Measurements from ENCODE around the gene ARMH2. TPM values are rescaled to one million over a fixed set of nuclear protein-coding genes. Genes with fewer than 3 reads are reported as not detected.
A peak's percentile ranks its signal among the peaks of the same experiment; 100 is the strongest.

Gene ARMH2
- total and polyA plus RNA-seq, 10 of the 15 experiments (the other 5 are each of a cell fraction or from before 2014, with no cell fraction given), result 0.18 to 0.46 TPM; not detected in 8

GRCh38 chr6:24780206-24780605 is 18.5 kb downstream of the ARMH2 start:
- Histone ChIP-seq H3K9ac (ENCODE audit: control insufficient read depth, insufficient read depth, low read length) (no peak overlapping the region; the same call in 1 of the 2 replicates), H3K36me3 (ENCODE audit: control insufficient read depth in 2 of 2, insufficient read depth in 2 of 2, low read length in 1 of 2) (peaks cover 2 to 18% of the 10 kb centered on the region in 2 experiments; a peak in 3 of 4 replicates), H3K27me3 (replicated peaks in 1 of 2; ENCODE audit: control insufficient read depth in 2 of 2, insufficient read depth in 2 of 2, low read length in 1 of 2) (no peaks in the 10 kb centered on the region), H3K9me3 (replicated peaks; ENCODE audit: control insufficient read depth, insufficient read depth, low read length) (no peaks in the 10 kb centered on the region), H3K4me2 (ENCODE audit: control insufficient read depth, insufficient read depth) (peak overlapping the region; percentile 6; the same call in 1 of the 2 replicates), H3K4me3 (no peak overlapping the region), H3K4me1 (ENCODE audit: control insufficient read depth, insufficient read depth, low read length) (no peaks in the 10 kb centered on the region), H3K27ac (ENCODE audit: control insufficient read depth, insufficient read depth) (peak overlapping the region; percentile 87), H3K79me2 (ENCODE audit: control insufficient read depth, insufficient read depth, low read length) (peaks cover 70% of the 10 kb centered on the region), H2AFZ (ENCODE audit: control insufficient read depth, low read depth, low read length) (no peak overlapping the region), H4K20me1 (ENCODE audit: control insufficient read depth, insufficient read depth) (no peaks in the 10 kb centered on the region; the same call in 1 of the 2 replicates)
- SMC1A ChIA-PET (ENCODE audit: uncharacterized antibody, unreplicated experiment), result interaction anchor here (1.0 to 3.2 kb wide), 11 partner anchors 8 to 263 kb away, joined by 3 to 19 read pairs (median 9); partner anchors contain the start of genes ARMH2, C6orf62 and RIPOR2
- CTCF ChIA-PET, result interaction anchor here (0.8 to 2.5 kb wide), 8 partner anchors 49 to 246 kb away, joined by 3 to 9 read pairs (median 6); no protein-coding TSS in a partner anchor
- in situ Hi-C loops (cut with MboI), result no loop called here
- FAIRE-seq (no peak), ATAC-seq (no peak), DNase-seq (ENCODE audit: low read depth, low spot score) (no peak)
- POLR2A ChIA-PET, result interaction anchor here (0.6 to 2.3 kb wide), 3 partner anchors 37 to 260 kb away, joined by 3 to 11 read pairs (median 5); no protein-coding TSS in a partner anchor
- RAD21 ChIA-PET (ENCODE audit: unreplicated experiment), result interaction anchor here (0.6 to 3.2 kb wide), 9 partner anchors 61 to 372 kb away, joined by 3 to 13 read pairs (median 4); partner anchors contain the start of gene C6orf62
- 84% methylated on average over 4 of the region's 4 CpGs for WGBS (ENCODE audit: insufficient coverage, insufficient replicate concordance, low lambda C conversion rate, missing lambda C conversion rate)
- intact Hi-C loops (cut with micrococcal nuclease; ENCODE audit: unreplicated experiment), result no loop called here
- TF ChIP-seq MXI1 (IDR thresholded peaks at IDR 0.05; ENCODE audit: low read depth, low read length), result no peak
- TF ChIP-seq SMARCA5 (IDR thresholded peaks at IDR 0.05), result no peak
- TF ChIP-seq NFXL1 (IDR thresholded peaks at IDR 0.05; ENCODE audit: borderline replicate concordance), result no peak
- TF ChIP-seq USF1 (IDR thresholded peaks at IDR 0.05; ENCODE audit: borderline replicate concordance, extremely low read length, insufficient read depth, low read depth, low read length), result no peak
- no peak for TF ChIP-seq USF2 (IDR thresholded peaks at IDR 0.05; ENCODE audit: borderline replicate concordance, low read depth, low read length)
- TF ChIP-seq MYC (IDR thresholded peaks at IDR 0.05; ENCODE audit: insufficient read depth, insufficient read length, insufficient replicate concordance, low read length, severe bottlenecking), result no peak
- TF ChIP-seq FOS (IDR thresholded peaks at IDR 0.05; ENCODE audit: borderline replicate concordance, extremely low read depth, insufficient read length), result no peak
- TF ChIP-seq RB1 (IDR thresholded peaks at IDR 0.05; ENCODE audit: borderline replicate concordance), result no peak
- no peak for TF ChIP-seq NR2C1 (IDR thresholded peaks at IDR 0.05)
- no peak for TF ChIP-seq BCL11A (IDR thresholded peaks at IDR 0.05; ENCODE audit: low read depth, low read length)
- TF ChIP-seq, protein P1, sequence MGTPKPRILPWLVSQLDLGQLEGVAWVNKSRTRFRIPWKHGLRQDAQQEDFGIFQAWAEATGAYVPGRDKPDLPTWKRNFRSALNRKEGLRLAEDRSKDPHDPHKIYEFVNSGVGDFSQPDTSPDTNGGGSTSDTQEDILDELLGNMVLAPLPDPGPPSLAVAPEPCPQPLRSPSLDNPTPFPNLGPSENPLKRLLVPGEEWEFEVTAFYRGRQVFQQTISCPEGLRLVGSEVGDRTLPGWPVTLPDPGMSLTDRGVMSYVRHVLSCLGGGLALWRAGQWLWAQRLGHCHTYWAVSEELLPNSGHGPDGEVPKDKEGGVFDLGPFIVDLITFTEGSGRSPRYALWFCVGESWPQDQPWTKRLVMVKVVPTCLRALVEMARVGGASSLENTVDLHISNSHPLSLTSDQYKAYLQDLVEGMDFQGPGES (IDR thresholded peaks at IDR 0.05), result no peak
- TF ChIP-seq STAT3 (IDR thresholded peaks at IDR 0.05; ENCODE audit: low read depth, low read length), result no peak
- no peak for TF ChIP-seq SUPT20H (IDR thresholded peaks at IDR 0.05; ENCODE audit: borderline replicate concordance, control insufficient read depth, low read depth, low read length)
- TF ChIP-seq HCFC1 (IDR thresholded peaks at IDR 0.05; ENCODE audit: low read length), result no peak
- no peak for TF ChIP-seq NFIC (IDR thresholded peaks at IDR 0.05; ENCODE audit: low read depth, low read length)
- no peak for TF ChIP-seq SMAD5 (IDR thresholded peaks at IDR 0.05; ENCODE audit: low read depth)
- no peak for TF ChIP-seq LARP7 (IDR thresholded peaks at IDR 0.05)
- BruUV-seq (replicated peaks), result no TSS peak

Measured in GM12878 (cell line).